Hindlimb muscle (tissue), 1 donor: ENCODE data around the gene CCSAP. TPM values are rescaled to one million over a fixed set of nuclear protein-coding genes. Genes with fewer than 3 reads are reported as not detected.
"Not testable (repeated sequence)": the region's sequence is repeated elsewhere in the genome, so short reads cannot be mapped to it uniquely, and the experiment has no call there.

Source experiments
- DNase-seq: peaks from one replicate; pipeline ENCODE4 v3.0.0-alpha.2; 2013
- polyA plus RNA-seq: library from polyadenylated mRNA; unstranded; fragments of 120-200 nt; gene quantifications from one replicate; pipeline ENCODE4 v1.2.1, GENCODE V29; 2013; ENCODE audit not compliant: insufficient read length

Gene CCSAP
- polyA plus RNA-seq, 1 donor, result 6.7 TPM

- no peak for DNase-seq
Measured at GRCh38 chr1:229325853-229326487, 16.9 kb downstream of the CCSAP start.

DNA sequence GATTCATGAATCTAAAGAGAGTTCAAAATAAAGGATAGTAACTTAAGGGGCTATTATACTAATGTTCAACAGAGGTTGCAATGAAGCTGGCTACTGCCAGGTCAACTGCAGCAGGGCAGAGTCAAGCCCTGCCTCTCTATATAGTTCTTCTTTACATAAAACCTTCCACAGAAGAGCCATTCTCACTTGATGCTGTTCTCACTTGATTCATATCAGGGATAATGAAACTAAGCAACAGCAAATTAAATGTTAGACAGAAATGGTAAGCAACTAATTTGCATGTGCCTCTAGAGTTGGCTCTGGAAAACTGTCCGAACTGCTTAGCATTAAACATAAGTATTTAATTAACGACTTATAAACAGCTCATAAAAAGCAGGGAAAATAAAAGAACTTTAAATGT, 17.4 kb downstream of the CCSAP start:
- no peak for DNase-seq

DNA sequence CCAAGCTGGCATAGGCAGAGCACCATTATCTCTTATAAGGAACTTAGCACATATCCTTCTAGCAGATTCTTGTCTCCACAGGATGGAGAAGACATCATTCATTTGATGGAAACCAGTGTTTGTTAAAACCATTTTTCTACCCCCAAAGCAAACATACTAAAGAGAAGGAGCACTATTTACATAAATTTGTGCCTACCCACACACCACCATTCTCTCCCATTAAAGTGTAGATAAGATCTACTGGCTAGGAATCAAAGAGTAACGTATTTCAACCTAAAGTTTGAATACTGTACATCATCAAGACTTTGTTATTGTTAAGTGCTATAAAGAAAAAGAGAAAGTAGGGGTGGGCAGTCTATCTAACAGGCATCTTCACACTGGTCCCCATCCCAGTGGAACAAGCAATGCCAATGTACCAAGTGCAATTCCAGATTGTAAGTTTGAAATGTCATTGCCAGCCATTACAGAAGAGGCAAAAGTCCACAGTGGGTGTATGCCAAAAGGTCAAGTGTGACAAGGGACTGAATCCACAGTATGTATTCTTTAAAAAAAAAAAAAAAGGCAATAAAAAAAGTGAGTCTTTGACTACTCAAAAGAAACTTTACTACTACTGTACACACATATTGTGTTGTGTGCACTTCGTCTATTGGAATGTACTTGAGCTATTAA, 18.8 kb downstream of the CCSAP start:
- DNase-seq, result no peak

DNA sequence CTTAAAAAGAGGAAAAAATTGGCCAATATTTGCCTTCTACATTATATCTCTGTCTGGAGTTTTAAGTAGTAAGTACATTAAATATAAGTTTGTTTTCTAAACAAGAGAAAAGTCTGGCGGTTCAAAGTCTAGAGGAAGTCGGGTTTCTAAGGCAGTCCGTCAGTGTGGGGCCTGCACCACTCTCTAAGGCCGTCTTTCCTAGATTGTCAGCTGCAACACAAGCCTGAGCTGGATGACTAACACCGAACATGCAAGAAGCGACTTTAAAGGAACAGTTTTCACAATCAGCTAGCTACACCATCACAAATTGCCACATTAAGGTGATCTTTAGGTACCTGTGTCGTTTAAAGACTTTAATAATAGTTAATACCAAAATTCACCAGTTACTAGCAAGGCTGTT, 19.6 kb downstream of the CCSAP start:
- DNase-seq, result no peak

DNA sequence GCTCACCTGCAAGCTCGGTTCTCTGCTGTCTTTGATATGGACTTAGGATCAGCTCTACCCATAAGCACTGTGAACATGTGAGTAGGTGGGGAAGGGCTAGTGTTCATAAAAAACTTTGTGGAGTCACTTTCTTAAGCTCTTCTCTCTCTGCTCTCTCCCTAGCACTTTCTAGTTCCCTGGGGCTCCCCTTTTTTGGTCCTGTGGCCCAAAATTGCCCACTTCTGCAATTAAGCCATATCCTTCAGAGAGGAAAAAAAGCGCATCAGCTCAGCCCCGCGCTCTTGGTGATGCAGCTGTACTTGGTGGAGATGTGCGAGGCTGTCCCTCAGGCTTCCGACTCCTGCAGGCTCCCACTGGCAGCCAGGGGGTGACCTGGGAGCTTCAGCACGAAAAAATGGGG, 23.4 kb downstream of the CCSAP start:
- no peak for DNase-seq

GRCh38 chr1:229318056-229318455, 24.8 kb downstream of the CCSAP start:
- DNase-seq, result no peak

DNA sequence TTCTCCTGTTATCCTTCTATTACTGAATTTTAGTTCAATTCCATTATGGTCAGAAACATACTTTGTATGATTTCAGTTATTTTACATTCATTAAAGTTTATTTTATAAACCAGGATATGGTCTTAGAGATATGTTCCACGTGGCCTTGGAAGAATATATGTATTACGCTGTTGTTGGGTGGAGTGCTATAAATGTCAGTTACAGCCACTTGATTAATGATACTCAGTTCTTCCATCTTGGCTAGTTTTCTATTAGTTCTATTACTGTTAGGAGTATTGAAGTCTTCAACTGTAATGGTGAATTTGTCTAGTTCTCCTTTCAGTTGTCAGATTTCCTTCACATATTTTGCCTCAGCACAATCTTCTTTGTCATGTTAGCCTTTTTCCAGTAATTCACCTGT, 26.7 kb downstream of the CCSAP start:
- DNase-seq, result no peak

DNA sequence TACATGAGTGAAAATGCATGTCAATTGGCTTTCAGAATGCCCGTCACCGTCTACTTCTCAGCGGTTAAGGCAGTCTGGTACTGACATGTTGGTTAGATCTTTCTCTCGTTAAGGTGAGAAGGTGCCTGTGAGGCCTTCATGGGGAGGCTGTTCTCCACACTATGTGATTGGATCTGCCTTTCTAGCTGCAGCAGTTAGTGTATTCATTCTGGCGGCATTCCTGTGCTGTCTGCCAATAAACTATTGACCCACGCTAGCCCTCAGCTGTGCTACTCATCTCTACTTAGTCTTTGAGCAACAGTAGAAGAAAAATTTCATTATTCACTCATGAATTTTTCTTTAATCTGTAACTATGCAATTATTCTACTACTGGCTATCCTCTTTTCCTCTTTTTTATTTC, 32.0 kb downstream of the CCSAP start:
- DNase-seq, result peak; percentile 24

DNA sequence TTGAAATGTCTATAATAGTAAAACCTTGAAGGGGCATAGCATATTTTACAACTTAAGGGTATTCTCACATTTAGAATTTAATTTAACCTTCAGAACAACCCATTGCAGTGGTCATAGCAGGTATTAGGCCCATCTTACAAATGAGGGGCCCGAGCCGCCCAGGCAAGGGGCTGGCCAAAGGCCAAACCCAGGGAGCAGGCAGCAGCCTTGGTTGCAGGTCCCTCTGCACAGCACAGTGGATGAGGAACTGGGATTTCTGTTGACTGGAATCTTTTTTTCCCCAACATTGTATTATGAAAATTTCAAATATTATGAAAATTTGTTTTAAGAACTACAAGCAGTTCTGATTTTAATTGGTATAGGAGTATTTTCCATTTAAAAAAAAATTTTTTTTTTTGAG, 33.2 kb downstream of the CCSAP start:
- no peak for DNase-seq

- no peak for DNase-seq
Measured at GRCh38 chr1:229309074-229309473, 33.8 kb downstream of the CCSAP start.

DNA sequence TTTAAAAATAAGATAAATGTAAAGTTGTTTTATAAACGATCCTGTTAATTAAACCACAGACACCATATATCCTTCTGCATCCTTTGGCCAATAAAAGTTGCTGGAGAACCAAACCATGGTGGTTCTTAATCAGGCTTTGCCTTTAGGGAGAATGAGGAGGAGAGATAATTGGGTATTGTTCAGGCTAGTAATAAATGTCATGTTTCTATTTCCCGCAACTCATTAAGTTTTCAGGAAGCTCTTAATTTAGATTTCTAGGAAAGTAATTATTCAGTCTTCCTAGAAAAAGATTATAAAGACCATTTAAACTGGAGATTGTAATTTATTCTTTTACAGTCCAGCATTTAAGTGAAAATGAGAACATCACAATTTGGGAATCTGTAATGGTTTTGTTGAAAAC, 37.5 kb downstream of the CCSAP start:
- DNase-seq, result no peak

- DNase-seq, result no peak
Measured at GRCh38 chr1:229303855-229304254, 39.0 kb downstream of the CCSAP start.

DNA sequence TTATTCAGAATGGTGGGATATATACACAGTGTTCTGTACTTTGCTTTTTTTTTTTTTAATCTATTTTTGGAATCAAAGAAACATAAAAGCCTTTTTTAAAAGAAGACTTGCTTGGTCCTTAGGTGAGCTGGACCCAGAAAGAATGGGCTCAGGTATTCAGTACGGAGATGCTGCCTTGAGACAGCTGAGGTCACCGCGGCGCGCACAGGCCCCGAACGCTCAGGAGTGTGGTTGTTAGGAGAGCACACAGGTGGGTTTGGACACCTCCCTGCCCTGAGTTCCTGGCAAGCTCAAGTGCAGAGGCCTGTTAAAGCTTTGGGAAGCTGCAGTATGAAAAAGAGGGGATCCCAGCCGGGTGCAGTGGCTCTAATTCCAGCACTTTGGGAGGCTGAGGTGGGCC, 40.1 kb downstream of the CCSAP start:
- no peak for DNase-seq

- DNase-seq, result no peak
Measured at GRCh38 chr1:229300099-229300757, 42.6 kb downstream of the CCSAP start.

GRCh38 chr1:229298887-229299503, 43.9 kb downstream of the CCSAP start:
- DNase-seq, result no peak

- DNase-seq, result no peak
Measured at GRCh38 chr1:229298420-229298819, 44.4 kb downstream of the CCSAP start.

DNA sequence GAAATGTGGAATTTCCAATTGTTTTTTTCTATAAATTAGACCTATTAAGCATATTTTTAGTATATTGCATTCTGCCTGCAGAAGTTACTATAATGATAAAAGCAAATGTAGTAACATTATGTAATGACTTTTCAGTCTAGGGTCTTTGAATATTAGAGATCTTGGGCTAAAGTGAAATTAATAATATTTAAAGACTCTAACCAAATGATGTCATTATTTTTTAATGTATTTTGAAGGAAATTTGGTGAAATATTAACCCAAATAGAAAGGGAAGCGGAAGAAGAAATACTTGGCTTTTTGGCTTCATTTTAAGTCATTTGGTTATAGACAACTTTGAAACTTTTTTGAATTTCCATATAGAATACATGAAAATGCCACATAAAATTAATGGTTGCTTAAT, 45.1 kb downstream of the CCSAP start:
- DNase-seq, result no peak

GRCh38 chr1:229296541-229296941, 46.3 kb downstream of the CCSAP start:
- no peak for DNase-seq

DNA sequence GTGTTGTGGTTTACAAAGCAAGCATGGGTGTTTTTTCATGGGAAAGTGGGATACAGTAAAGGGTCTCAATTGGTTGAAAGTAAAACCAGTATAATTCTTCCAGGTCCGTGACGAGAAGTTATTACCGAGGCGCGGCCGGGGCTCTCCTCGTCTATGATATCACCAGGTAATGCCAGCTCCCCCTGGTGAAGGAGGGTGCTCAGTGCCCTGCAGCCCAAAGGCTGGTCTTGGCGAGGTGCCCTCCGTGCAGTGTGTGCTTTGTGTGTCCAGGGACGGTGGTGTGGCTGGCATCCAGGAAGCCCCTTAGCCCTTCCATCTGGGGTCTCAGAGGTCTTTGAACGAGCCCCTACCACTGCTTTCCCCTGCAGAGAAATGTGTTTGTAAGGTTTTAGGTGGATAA, 47.1 kb downstream of the CCSAP start:
- no peak for DNase-seq

- no peak for DNase-seq
Measured at GRCh38 chr1:229293528-229294204, 49.2 kb downstream of the CCSAP start.

GRCh38 chr1:229291686-229292085, 51.2 kb downstream of the CCSAP start:
- DNase-seq, result not testable (repeated sequence)

DNA sequence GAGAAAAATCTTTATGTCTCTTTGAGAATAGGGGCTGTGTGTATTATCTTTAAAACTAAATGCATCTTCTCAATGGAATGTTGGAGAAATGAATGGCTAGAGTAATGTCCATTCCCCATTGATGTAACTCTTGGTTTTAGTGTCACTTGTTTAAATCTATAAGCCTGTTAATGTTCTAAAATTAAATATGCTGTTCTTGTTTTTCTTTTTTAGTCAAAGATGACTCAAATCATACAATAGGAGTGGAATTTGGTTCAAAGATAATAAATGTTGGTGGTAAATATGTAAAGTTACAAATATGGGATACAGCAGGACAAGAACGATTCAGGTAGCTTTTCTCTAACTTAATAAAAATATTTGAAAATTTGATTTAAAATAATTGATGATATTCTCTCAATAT, 54.3 kb downstream of the CCSAP start:
- no peak for DNase-seq

- DNase-seq, result no peak
Measured at GRCh38 chr1:229287267-229287666, 55.6 kb downstream of the CCSAP start.
